HepG2 (cell line): Measurements from ENCODE around the gene CDH13. TPM values are rescaled to one million over a fixed set of nuclear protein-coding genes. Genes with fewer than 3 reads are reported as not detected.

Experiments
- ATAC-seq: fragments of 200-7000 bp; cut with Tn5 transposase; 3 replicates; pipeline ENCODE4 v1.9.1; 2020; ENCODE audit warnings: mild to moderate bottlenecking, moderate library complexity
- BruUV-seq: library from RNA; stranded (reverse); fragments of 400-500 nt; replicated peaks from 2 replicates; lab custom pipeline; 2021; lab: Mats Ljungman, UMichigan
- CTCF ChIA-PET: fragments of 300-600 bp; formaldehyde crosslinking; extraction: SDS; loops from one replicate; lab custom pipeline; 2021; ENCODE audit warnings: low total read pairs, inconsistent platforms, low intra/inter-chr PET ratio; lab: Yijun Ruan, JAX
- POLR2A ChIA-PET: fragments of 350-600 bp; sonication (Branson Sonifier 250); formaldehyde crosslinking; loops from one replicate; lab custom pipeline; 2020; ENCODE audit warnings: antibody characterized with exemption, inconsistent platforms; lab: Yijun Ruan, JAX
- DNase-seq: peaks from one replicate; pipeline ENCODE4 v3.0.0-alpha.2; 2015; ENCODE audit warnings: low spot score
- FAIRE-seq: peaks from 3 replicates; lab custom pipeline; 2011; peaks lifted over from hg19 to GRCh38; lab: Jason Lieb, UNC
- H2AFZ ChIP-seq: one replicate; pipeline ENCODE4 v1.6.1; 2011; ENCODE audit warnings: low read length, inconsistent platforms
- H3K27ac ChIP-seq: fragments of 300-600 bp; 3 replicates; pipeline ENCODE4 v1.8.0; 2011; ENCODE audit warnings: mixed run types, mild to moderate bottlenecking, mixed read lengths, low read length, inconsistent platforms; ENCODE audit not compliant: insufficient read depth; ENCODE audit errors: extremely low read length
- H3K27me3 ChIP-seq, 2 experiments: fragments of 200-600 bp in 1 of 2; 2 replicates in 1 of 2; 3 replicates in 1 of 2; pipeline versions ENCODE4 v1.6.0 to v1.8.0; 2011; ENCODE audit warnings: low read length in 2 of 2, mild to moderate bottlenecking in 2 of 2, moderate library complexity in 2 of 2, inconsistent platforms in 1 of 2; ENCODE audit not compliant: insufficient read depth in 2 of 2, control insufficient read depth in 1 of 2
- H3K36me3 ChIP-seq, 2 experiments: fragments of 200-600 bp in 1 of 2; replicated peaks in 1 of 2; 2 replicates in 1 of 2; 3 replicates in 1 of 2; pipeline versions ENCODE4 v1.5.1 to v1.8.0; 2011; ENCODE audit warnings: low read length in 2 of 2, inconsistent platforms in 1 of 2; ENCODE audit not compliant: insufficient read depth in 2 of 2, control insufficient read depth in 1 of 2
- H3K4me1 ChIP-seq: 2 replicates; pipeline ENCODE4 v1.5.1; 2012; ENCODE audit warnings: low read length, inconsistent platforms; ENCODE audit not compliant: insufficient read depth
- H3K4me2 ChIP-seq: 2 replicates; pipeline ENCODE4 v1.6.0; 2011; ENCODE audit warnings: low read depth, low read length, inconsistent platforms
- H3K4me3 ChIP-seq, 3 experiments: fragments of 200-600 bp in 1 of 3; sonication (generic), shearing (Covaris generic) in 1 of 3; replicated peaks in 1 of 3; 2 replicates each; pipeline ENCODE4 v1.5.1; 2011 to 2016; ENCODE audit warnings: low read length in 3 of 3, inconsistent platforms in 2 of 3, low read depth in 2 of 3, mild to moderate bottlenecking in 2 of 3, control low read depth in 1 of 3, mixed read lengths in 1 of 3; ENCODE audit not compliant: insufficient read depth in 1 of 3
- H3K79me2 ChIP-seq: one replicate; pipeline ENCODE4 v1.6.1; 2011; ENCODE audit warnings: low read length, inconsistent platforms; ENCODE audit not compliant: insufficient read depth
- H3K9ac ChIP-seq: 2 replicates; pipeline ENCODE4 v1.6.0; 2011; ENCODE audit warnings: mild to moderate bottlenecking, low read depth, low read length, inconsistent platforms; ENCODE audit not compliant: insufficient read depth
- H3K9me3 ChIP-seq: 2 replicates; pipeline ENCODE4 v1.5.1; 2012; ENCODE audit warnings: mild to moderate bottlenecking, low read length
- H4K20me1 ChIP-seq: 2 replicates; pipeline ENCODE4 v1.6.0; 2011; ENCODE audit warnings: inconsistent platforms, mild to moderate bottlenecking, low read length, moderate library complexity; ENCODE audit not compliant: insufficient read depth
- CBX1 ChIP-seq: IDR thresholded peaks from one replicate; pipeline ENCODE4 v1.6.1; 2016; ENCODE audit warnings: antibody characterized with exemption, low read depth
- CHCHD3 ChIP-seq: sonication (generic); formaldehyde crosslinking; IDR thresholded peaks from 2 replicates; pipeline ENCODE4 v1.8.0; 2022; ENCODE audit warnings: mild to moderate bottlenecking, missing genetic modification reagents, moderate library complexity
- FOSL2 ChIP-seq: sonication (generic); formaldehyde crosslinking; IDR thresholded peaks from 2 replicates; pipeline ENCODE4 v1.4.0; 2020; ENCODE audit warnings: missing genetic modification reagents
- HMGXB3 ChIP-seq: sonication (generic); formaldehyde crosslinking; IDR thresholded peaks from 2 replicates; pipeline ENCODE4 v1.4.0; 2020; ENCODE audit warnings: missing genetic modification reagents, borderline replicate concordance
- JUND ChIP-seq: sonication (generic); formaldehyde crosslinking; IDR thresholded peaks from 2 replicates; pipeline ENCODE4 v1.8.0; 2022; ENCODE audit warnings: mild to moderate bottlenecking, missing genetic modification reagents
- MEF2D ChIP-seq: sonication (generic); formaldehyde crosslinking; IDR thresholded peaks from 2 replicates; pipeline ENCODE4 v1.5.1; 2020; ENCODE audit warnings: mild to moderate bottlenecking, missing genetic modification reagents
- MEIS1 ChIP-seq: sonication (generic); formaldehyde crosslinking; IDR thresholded peaks from 2 replicates; pipeline ENCODE4 v1.9.0; 2021; ENCODE audit warnings: mild to moderate bottlenecking, missing genetic modification reagents, moderate library complexity, borderline replicate concordance
- SATB2 ChIP-seq: sonication (generic); formaldehyde crosslinking; IDR thresholded peaks from 2 replicates; pipeline ENCODE4 v1.5.0; 2020; ENCODE audit warnings: missing genetic modification reagents
- SMARCC2 ChIP-seq: fragments of 450-650 bp; IDR thresholded peaks from 2 replicates; pipeline ENCODE4 v1.6.1; 2017; ENCODE audit warnings: antibody characterized with exemption, mild to moderate bottlenecking
- SRY ChIP-seq: sonication (generic); formaldehyde crosslinking; IDR thresholded peaks from 2 replicates; pipeline ENCODE4 v1.8.0; 2022; ENCODE audit warnings: mild to moderate bottlenecking, missing genetic modification reagents
- ZNF121 ChIP-seq: sonication (generic); formaldehyde crosslinking; IDR thresholded peaks from 2 replicates; pipeline ENCODE4 v1.5.0; 2020; ENCODE audit warnings: mild to moderate bottlenecking, missing genetic modification reagents
- ZNF770 ChIP-seq: sonication (generic); formaldehyde crosslinking; IDR thresholded peaks from 2 replicates; pipeline ENCODE4 v1.5.0; 2020; ENCODE audit warnings: mild to moderate bottlenecking, missing genetic modification reagents
- ZNF776 ChIP-seq: sonication (generic); formaldehyde crosslinking; IDR thresholded peaks from 2 replicates; pipeline ENCODE4 v1.4.0; 2020; ENCODE audit warnings: mild to moderate bottlenecking, missing genetic modification reagents
- ZSCAN12 ChIP-seq: sonication (generic); formaldehyde crosslinking; IDR thresholded peaks from 2 replicates; pipeline ENCODE4 v1.9.0; 2021; ENCODE audit warnings: mild to moderate bottlenecking, missing genetic modification reagents
- WGBS: methylation state at CpG from one replicate; pipeline ENCODE4 v1.1.6; 2017; ENCODE audit warnings: low lambda C conversion rate; 5-methylcytosine and 5-hydroxymethylcytosine counted together
- in situ Hi-C: cut with HindIII; loops from 2 replicates; pipeline ENCODE4 v1.10.0; 2017; ENCODE audit warnings: low pct_unique_long_range_greater_than_20kb; ENCODE audit not compliant: extremely low pct_ligation_motif_present
- intact Hi-C: fragments of 100-400 bp; cut with micrococcal nuclease; formaldehyde crosslinking; loops from one replicate; pipeline ENCODE4 v1.10.0; 2022; ENCODE audit not compliant: unreplicated experiment
- polyA plus RNA-seq, 8 experiments: library from polyadenylated mRNA; depleted of rRNA in 3 of 8; stranded (reverse) in 7 of 8; unstranded in 1 of 8; fragments of >200 nt; fragmentation: Illumina TruSeq in 4 of 8; extraction: Trizol in 4 of 8; gene quantifications; 2 replicates each; pipeline versions ENCODE4 v1.2.1 to v1.2.3, GENCODE V29; 2011 to 2016; ENCODE audit warnings: low read depth in 4 of 8, missing spikeins in 1 of 8, mixed read lengths in 1 of 8; ENCODE audit not compliant: insufficient read depth in 1 of 8
- total RNA-seq, 5 experiments: library from RNA; depleted of rRNA; stranded (reverse); fragments of >200 nt; fragmentation: Illumina TruSeq; extraction: Trizol; gene quantifications; 2 replicates each; pipeline ENCODE4 v1.2.3, GENCODE V29; 2016; ENCODE audit warnings: low read depth in 1 of 5

The CDH13 gene
- total and polyA plus RNA-seq, 2 of the 13 experiments (the other 11 are each of a cell fraction or from before 2014, with no cell fraction given): not detected

GRCh38 chr16:83831456-83831987, 1204.8 kb downstream of the CDH13 start (continued):
- TF ChIP-seq SRY (CRISPR knock-in tag) (no peak), SATB2 (CRISPR knock-in tag) (no peak), CHCHD3 (CRISPR knock-in tag) (no peak), ZNF776 (CRISPR knock-in tag) (no peak), CBX1 (no peak), MEF2D (no peak), MEIS1 (CRISPR knock-in tag) (no peak)

GRCh38 chr16:83833921-83834320, 1207.2 kb downstream of the CDH13 start:
- no peak for ATAC-seq
- Histone ChIP-seq H2AFZ (no peak overlapping the region), H3K27ac (no peak overlapping the region), H3K9ac (no peak overlapping the region), H4K20me1 (no peaks in the 10 kb centered on the region), H3K4me2 (no peak overlapping the region), H3K27me3 (peaks cover 5 to 47% of the 10 kb centered on the region in 2 experiments; a peak in 4 of 5 replicates), H3K79me2 (no peaks in the 10 kb centered on the region), H3K36me3 (no peaks in the 10 kb centered on the region), H3K4me3 (no peak overlapping the region), H3K4me1 (0 out of 2 replicates have a peak, but pooled peaks cover 5% of the 10 kb centered on the region), H3K9me3 (no peaks in the 10 kb centered on the region)
- intact Hi-C loops: no loop called here
- ChIA-PET CTCF (no interaction called here), POLR2A (no interaction called here)
- WGBS: 16% methylated on average over 2 of the region's 2 CpGs
- TF ChIP-seq ZNF770 (CRISPR knock-in tag) (peak; percentile 95), FOSL2 (CRISPR knock-in tag) (peak; percentile 87), JUND (CRISPR knock-in tag) (0 out of 2 replicates have a peak, but pooled peaks have one; percentile 27), ZNF121 (CRISPR knock-in tag) (peak; percentile 86), SMARCC2 (no peak), ZSCAN12 (no peak), HMGXB3 (CRISPR knock-in tag) (no peak)
- in situ Hi-C loops: no loop called here
- peak; percentile 19 for DNase-seq
- no TSS peak for BruUV-seq
- no peak for FAIRE-seq
